Motor neuron (in vitro differentiated cells): Measurements from ENCODE around the gene ACO1. TPM values are rescaled to one million over a fixed set of nuclear protein-coding genes. Genes with fewer than 3 reads are reported as not detected.
A peak's percentile ranks its signal among the peaks of the same experiment; 100 is the strongest.

ENCODE experiments used
- ATAC-seq, 8 experiments: fragments of 200-7000 bp; cut with Tn5 transposase; replicated peaks in 6 of 8; 2 replicates each; pipeline ENCODE4 v1.8.0; 2021; ENCODE audit warnings: mild to moderate bottlenecking in 8 of 8, moderate library complexity in 8 of 8
- H3K27ac ChIP-seq, 2 donors: fragments of 250-450 bp; sonication (Bioruptor Pico); 2 replicates each; pipeline ENCODE4 v1.9.0; 2021; ENCODE audit warnings: antibody characterized with exemption in 2 of 2, mild to moderate bottlenecking in 2 of 2, moderate library complexity in 1 of 2
- H3K4me1 ChIP-seq, 2 donors: fragments of 250-450 bp; sonication (Bioruptor Pico); replicated peaks in 1 of 2; 2 replicates each; pipeline ENCODE4 v1.6.1; 2021; ENCODE audit warnings: antibody characterized with exemption in 2 of 2, mild to moderate bottlenecking in 2 of 2, moderate library complexity in 1 of 2
- H3K4me3 ChIP-seq, 5 donors: fragments of 250-450 bp; sonication (Bioruptor Pico); 2 replicates each; pipeline ENCODE4 v1.9.0; 2021; ENCODE audit warnings: antibody characterized with exemption in 5 of 5, mild to moderate bottlenecking in 5 of 5, moderate library complexity in 4 of 5
- WGBS, 10 experiments: fragments of 450-650 bp; shearing (Covaris generic); methylation state at CpG; one replicate each; pipeline ENCODE4 v1.0.0; 2022; 5-methylcytosine and 5-hydroxymethylcytosine counted together
- in situ Hi-C, 9 experiments: fragments of 400-800 bp; cut with MboI; loops; one replicate each; pipeline ENCODE4 v1.15.0; 2021; ENCODE audit warnings: low sequenced_read_pairs in 9 of 9, low pct_unique_long_range_greater_than_20kb in 2 of 9; ENCODE audit not compliant: unreplicated experiment in 9 of 9
- total RNA-seq, 8 experiments: library from RNA; unstranded; fragments of 300-600 nt; gene quantifications; 2 replicates each; pipeline versions ENCODE4 v1.2.3 to v1.2.4, GENCODE V29; 2022

The ACO1 gene
- total RNA-seq, 8 experiments from 2014 or later: 13.4 to 44.4 (median 16.0) TPM

DNA sequence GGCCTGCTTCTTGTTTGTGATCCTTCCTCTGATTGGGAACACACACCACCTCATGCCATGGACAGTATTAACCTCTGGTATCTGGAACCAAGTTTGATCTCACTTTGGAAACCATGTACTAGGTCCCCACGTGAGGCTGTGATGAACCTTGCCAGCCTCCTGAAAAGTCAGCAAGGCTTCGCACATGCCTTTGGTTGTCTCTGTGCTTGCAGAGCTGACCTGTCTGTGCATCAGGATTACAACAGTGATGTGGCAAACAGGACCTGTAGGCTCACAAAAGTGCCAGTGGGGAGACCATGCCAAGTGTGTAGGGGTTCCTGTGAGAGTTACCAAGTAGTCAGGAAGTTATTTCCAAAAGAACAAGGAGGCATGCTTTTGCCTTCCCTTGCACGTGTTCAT is 1.4 kb downstream of the ACO1 start:
- ATAC-seq: no peak
- 70 to 100% (median 89%) methylated on average over 1 to 3 of the region's 3 CpGs; no CpG with 5 or more reads in 5 of the 10 experiments for WGBS, 10 experiments
- peaks cover 0 to 2% of the 10 kb centered on the region in 2 donors for H3K4me1 ChIP-seq
- in situ Hi-C loops: loop anchor here (10.0 to 25.0 kb wide), 6 partner anchors 176 to 601 kb away; partner anchors contain the start of genes NDUFB6 (in 7 of the 9), SMIM27 (in 3 of the 9) and TOPORS (in 3 of the 9)
- no peak overlapping the region for H3K4me3 ChIP-seq
- H3K27ac ChIP-seq: no peak overlapping the region

GRCh38 chr9:32387256-32387655 is 2.8 kb downstream of the ACO1 start:
- H3K27ac ChIP-seq: no peak overlapping the region
- ATAC-seq: no peak
- 0 to 100% (median 78%) methylated on average over 1 of the region's 1 CpG; no CpG with 5 or more reads in 3 of the 10 experiments for WGBS, 10 experiments
- no peak overlapping the region for H3K4me3 ChIP-seq
- H3K4me1 ChIP-seq: peaks cover 0 to 2% of the 10 kb centered on the region in 2 donors
- in situ Hi-C loops: loop anchor here (10.0 to 25.0 kb wide), 6 partner anchors 175 to 600 kb away; partner anchors contain the start of genes NDUFB6 (in 7 of the 9), SMIM27 (in 3 of the 9) and TOPORS (in 3 of the 9)

DNA sequence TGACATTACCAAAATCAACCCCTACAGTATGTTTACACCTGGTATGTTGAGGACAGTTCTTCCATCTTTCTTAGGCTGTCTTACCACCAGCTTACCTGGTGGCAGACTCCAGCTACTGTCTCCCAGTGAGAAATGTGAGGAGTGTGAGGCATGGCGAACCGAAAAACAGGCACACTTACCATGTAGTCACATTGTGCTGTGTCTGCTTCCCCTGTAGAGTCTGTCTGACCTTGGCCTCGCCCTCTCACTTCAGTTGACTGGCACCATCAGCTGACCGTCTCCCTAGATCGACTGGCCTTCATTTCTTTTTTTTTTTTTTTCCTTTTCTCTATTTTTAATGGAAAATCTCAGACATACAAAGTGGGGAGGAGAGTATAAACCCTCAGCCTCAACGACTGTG is 4.9 kb downstream of the ACO1 start:
- no peak overlapping the region for H3K4me3 ChIP-seq

GRCh38 chr9:32393911-32394310 is 9.5 kb downstream of the ACO1 start:
- H3K4me1 ChIP-seq: no peaks in the 10 kb centered on the region
- no peak overlapping the region for H3K4me3 ChIP-seq
- H3K27ac ChIP-seq: no peak overlapping the region
- 80 to 100% (median 100%) methylated on average over 1 to 2 of the region's 2 CpGs; no CpG with 5 or more reads in 1 of the 10 experiments for WGBS, 10 experiments
- in situ Hi-C loops: loop anchor here in 7 of 9 experiments (25.0 kb wide), 4 partner anchors 168 to 593 kb away; partner anchors contain the start of genes NDUFB6 (in 3 of the 7), SMIM27 (in 3 of the 7) and TOPORS (in 3 of the 7)
- ATAC-seq: no peak

More for the DNA sequence above, 4.9 kb downstream of the ACO1 start:
- H3K27ac ChIP-seq: no peak overlapping the region
- H3K4me1 ChIP-seq: no peaks in the 10 kb centered on the region
- in situ Hi-C loops: loop anchor here (10.0 to 25.0 kb wide), 6 partner anchors 173 to 598 kb away; partner anchors contain the start of genes NDUFB6 (in 7 of the 9), SMIM27 (in 3 of the 9) and TOPORS (in 3 of the 9)
- no peak for ATAC-seq
- WGBS, 10 experiments: 86 to 100% (median 92%) methylated on average over 3 to 6 of the region's 6 CpGs; no CpG with 5 or more reads in 2 of the 10 experiments

DNA sequence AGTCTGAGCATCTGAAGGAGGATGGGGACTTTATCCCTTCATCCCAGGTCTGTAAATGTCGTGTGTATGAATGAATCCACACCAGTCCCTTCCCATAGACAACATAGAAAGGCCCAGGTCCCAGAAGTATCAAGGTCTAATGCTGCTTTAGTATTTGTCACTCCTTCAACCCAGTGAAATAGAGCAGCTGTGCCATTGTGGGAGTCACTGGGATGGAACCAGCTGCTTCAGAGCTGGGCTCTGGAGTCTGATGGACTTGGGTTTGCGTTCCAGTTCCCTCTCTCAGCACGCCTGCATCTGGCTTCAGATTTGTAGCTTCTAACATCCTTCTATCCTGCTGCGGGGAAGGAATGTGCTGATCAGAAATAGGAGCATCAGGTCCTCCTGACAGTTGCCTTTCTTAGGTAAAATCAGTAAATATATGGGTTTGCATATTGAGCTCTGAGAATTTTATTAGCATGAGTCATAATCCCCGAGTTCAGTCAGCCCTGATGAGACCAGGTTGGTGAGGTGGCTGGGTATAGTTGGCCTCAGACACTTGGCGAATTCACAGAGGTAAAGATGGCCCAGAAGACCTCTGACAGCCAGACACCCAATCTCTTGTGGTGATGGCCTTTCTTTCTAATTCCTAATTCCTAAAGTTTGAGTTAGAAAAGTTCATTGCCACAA is 10.1 kb downstream of the ACO1 start:
- no peak overlapping the region for H3K27ac ChIP-seq
- no peak overlapping the region for H3K4me3 ChIP-seq
- WGBS, 10 experiments: 53 to 100% (median 83%) methylated on average over 1 to 4 of the region's 6 CpGs; no CpG with 5 or more reads in 2 of the 10 experiments
- peak in 3 of 8 experiments; percentile 51 to 72 (median 69) for ATAC-seq
- in situ Hi-C loops: loop anchor here in 7 of 9 experiments (25.0 kb wide), 4 partner anchors 168 to 593 kb away; partner anchors contain the start of genes NDUFB6 (in 3 of the 7), SMIM27 (in 3 of the 7) and TOPORS (in 3 of the 7)
- H3K4me1 ChIP-seq: no peaks in the 10 kb centered on the region

- in situ Hi-C loops: loop anchor here in 7 of 9 experiments (25.0 kb wide), 4 partner anchors 167 to 592 kb away; partner anchors contain the start of genes NDUFB6 (in 3 of the 7), SMIM27 (in 3 of the 7) and TOPORS (in 3 of the 7)
- Histone ChIP-seq H3K4me3 (no peak overlapping the region), H3K4me1 (no peaks in the 10 kb centered on the region), H3K27ac (no peak overlapping the region)
- 6 to 97% (median 87%) methylated on average over 2 to 6 of the region's 7 CpGs for WGBS, 10 experiments
- ATAC-seq: peak in 2 of 8 experiments; percentile 61 to 68
Measured at GRCh38 chr9:32395510-32396216, 11.2 kb downstream of the ACO1 start.

DNA sequence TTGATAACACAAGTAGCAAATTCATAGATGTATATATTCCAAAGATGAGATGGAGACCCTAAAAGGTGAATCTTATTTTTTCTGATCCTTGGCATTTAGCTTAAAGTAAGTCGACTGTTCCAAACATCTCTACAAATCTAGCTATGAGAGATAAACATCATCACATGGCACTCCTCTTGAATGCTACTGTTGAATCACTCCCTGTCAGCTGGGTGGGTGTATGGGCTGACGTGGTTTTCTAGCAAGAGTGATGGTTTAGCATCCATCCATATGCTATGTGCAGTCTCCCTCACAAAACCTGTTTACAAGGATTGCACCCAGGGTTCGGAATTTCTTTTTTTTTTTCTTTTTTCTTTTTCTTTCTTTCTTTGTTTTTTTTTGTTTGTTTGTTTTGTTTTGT is 13.8 kb downstream of the ACO1 start:
- WGBS, 10 experiments: 24 to 100% (median 92%) methylated on average over 1 to 3 of the region's 3 CpGs; no CpG with 5 or more reads in 2 of the 10 experiments
- in situ Hi-C loops: loop anchor here in 7 of 9 experiments (25.0 kb wide), 4 partner anchors 164 to 589 kb away; partner anchors contain the start of genes NDUFB6 (in 3 of the 7), SMIM27 (in 3 of the 7) and TOPORS (in 3 of the 7)
- H3K4me1 ChIP-seq: no peaks in the 10 kb centered on the region
- no peak overlapping the region for H3K27ac ChIP-seq
- ATAC-seq: peak in 3 of 8 experiments; percentile 29 to 67 (median 58)
- no peak overlapping the region for H3K4me3 ChIP-seq

GRCh38 chr9:32399110-32399815 is 14.8 kb downstream of the ACO1 start:
- no peak for ATAC-seq
- WGBS, 10 experiments: 29 to 83% (median 54%) methylated on average over 2 to 5 of the region's 5 CpGs
- Histone ChIP-seq H3K27ac (no peak overlapping the region), H3K4me1 (no peaks in the 10 kb centered on the region), H3K4me3 (no peak overlapping the region)
- in situ Hi-C loops: loop anchor here in 7 of 9 experiments (25.0 kb wide), 4 partner anchors 163 to 588 kb away; partner anchors contain the start of genes NDUFB6 (in 3 of the 7), SMIM27 (in 3 of the 7) and TOPORS (in 3 of the 7)

GRCh38 chr9:32401488-32401887 is 17.0 kb downstream of the ACO1 start:
- 88 to 100% (median 100%) methylated on average over 1 of the region's 1 CpG; no CpG with 5 or more reads in 5 of the 10 experiments for WGBS, 10 experiments
- H3K4me1 ChIP-seq: no peaks in the 10 kb centered on the region
- H3K4me3 ChIP-seq: no peak overlapping the region
- no peak for ATAC-seq
- H3K27ac ChIP-seq: no peak overlapping the region
- in situ Hi-C loops: no loop called here

DNA sequence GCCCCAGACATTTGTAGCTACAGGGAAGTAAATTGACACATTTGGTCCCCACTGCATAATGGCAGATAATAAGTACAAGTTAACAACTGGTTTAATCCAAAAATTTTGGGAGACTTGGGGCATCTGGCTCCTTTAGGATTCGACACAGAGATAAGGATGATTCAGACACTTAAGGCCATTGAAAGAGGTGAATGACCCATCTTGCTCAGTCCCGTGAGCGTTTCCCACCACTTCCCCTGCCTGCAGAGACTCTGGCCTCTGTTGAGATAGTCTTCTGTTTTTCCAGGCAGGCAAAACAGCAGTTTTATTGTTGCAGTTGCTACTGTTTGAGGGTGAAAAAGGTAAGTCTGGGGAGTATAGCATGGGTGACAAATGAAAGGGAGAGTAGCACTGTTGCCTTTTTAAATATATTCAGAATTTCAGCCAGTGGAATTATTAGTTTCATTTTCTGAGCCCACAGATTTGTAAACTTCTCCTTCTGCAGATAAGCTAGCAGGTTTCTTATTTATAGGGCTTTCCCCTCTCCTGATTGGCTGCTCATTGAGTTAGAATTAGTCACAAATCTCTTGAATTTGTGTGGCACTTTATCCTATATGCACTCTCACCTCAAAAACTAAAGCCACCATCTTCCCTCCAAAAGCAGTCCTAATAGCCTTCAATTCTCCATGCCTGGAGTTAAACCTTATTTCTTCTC is 19.3 kb downstream of the ACO1 start:
- H3K27ac ChIP-seq: no peak overlapping the region
- H3K4me1 ChIP-seq: no peaks in the 10 kb centered on the region
- H3K4me3 ChIP-seq: no peak overlapping the region
- WGBS, 10 experiments: 17 to 100% (median 84%) methylated on average over 1 to 3 of the region's 3 CpGs; no CpG with 5 or more reads in 4 of the 10 experiments
- ATAC-seq: no peak
- in situ Hi-C loops: no loop called here

- Histone ChIP-seq H3K4me3 (no peak overlapping the region), H3K27ac (no peak overlapping the region), H3K4me1 (no peaks in the 10 kb centered on the region)
- in situ Hi-C loops: no loop called here
- ATAC-seq: no peak
- 100% methylated on average over 1 of the region's 1 CpG; no CpG with 5 or more reads in 8 of the 10 experiments for WGBS, 10 experiments
Measured at GRCh38 chr9:32404402-32404801, 20.0 kb downstream of the ACO1 start.
